Measurements from ENCODE around the gene SCUBE2. TPM values are rescaled to one million over a fixed set of nuclear protein-coding genes. Genes with fewer than 3 reads are reported as not detected.
A peak's percentile ranks its signal among the peaks of the same experiment; 100 is the strongest.
"Not testable (repeated sequence)": the region's sequence is repeated elsewhere in the genome, so short reads cannot be mapped to it uniquely, and the experiment has no call there.

Gene SCUBE2
- total and polyA plus RNA-seq, 2 donors (not counting 3 experiments of a cell fraction or from before 2014, with no cell fraction given): 0.55 to 3.5 TPM

DNA sequence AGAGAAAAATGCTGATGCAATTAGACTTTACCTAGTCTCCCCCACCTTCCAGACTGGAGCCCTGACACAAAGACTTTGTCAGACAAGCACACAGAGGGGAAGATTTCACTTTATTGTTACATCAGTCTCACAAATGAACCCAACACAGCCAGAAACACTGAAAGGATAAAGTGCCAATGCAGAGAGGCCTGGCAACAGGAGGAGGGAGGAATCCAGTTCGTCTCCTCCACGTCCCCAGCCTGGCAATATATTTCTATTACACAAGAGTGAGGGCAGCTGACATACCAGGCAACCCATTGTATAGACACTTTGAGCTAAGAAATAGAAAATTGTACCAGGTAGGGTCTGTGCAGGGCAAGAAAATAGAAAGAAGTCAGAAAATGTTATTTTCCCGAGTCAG is 110.9 kb downstream of the SCUBE2 start:
- TF ChIP-seq, protein P1, sequence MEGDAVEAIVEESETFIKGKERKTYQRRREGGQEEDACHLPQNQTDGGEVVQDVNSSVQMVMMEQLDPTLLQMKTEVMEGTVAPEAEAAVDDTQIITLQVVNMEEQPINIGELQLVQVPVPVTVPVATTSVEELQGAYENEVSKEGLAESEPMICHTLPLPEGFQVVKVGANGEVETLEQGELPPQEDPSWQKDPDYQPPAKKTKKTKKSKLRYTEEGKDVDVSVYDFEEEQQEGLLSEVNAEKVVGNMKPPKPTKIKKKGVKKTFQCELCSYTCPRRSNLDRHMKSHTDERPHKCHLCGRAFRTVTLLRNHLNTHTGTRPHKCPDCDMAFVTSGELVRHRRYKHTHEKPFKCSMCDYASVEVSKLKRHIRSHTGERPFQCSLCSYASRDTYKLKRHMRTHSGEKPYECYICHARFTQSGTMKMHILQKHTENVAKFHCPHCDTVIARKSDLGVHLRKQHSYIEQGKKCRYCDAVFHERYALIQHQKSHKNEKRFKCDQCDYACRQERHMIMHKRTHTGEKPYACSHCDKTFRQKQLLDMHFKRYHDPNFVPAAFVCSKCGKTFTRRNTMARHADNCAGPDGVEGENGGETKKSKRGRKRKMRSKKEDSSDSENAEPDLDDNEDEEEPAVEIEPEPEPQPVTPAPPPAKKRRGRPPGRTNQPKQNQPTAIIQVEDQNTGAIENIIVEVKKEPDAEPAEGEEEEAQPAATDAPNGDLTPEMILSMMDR (IDR thresholded peaks at IDR 0.05; ENCODE audit: extremely low read depth in 1 of 2, insufficient read depth in 1 of 2, low read depth in 1 of 2, low read length in 2 of 2): no peak
- no peak for TF ChIP-seq POLR2AphosphoS5 (IDR thresholded peaks at IDR 0.05; ENCODE audit: insufficient read depth, low read depth, low read length)
- no peak for TF ChIP-seq EZH2 (IDR thresholded peaks at IDR 0.05; ENCODE audit: borderline replicate concordance, low read depth, low read length, severe bottlenecking)
- no peak for TF ChIP-seq MYC (IDR thresholded peaks at IDR 0.05; ENCODE audit: low read depth, low read length)
- TF ChIP-seq FOS (IDR thresholded peaks at IDR 0.05; ENCODE audit: borderline replicate concordance, insufficient read depth, low read length): no peak
- TF ChIP-seq GATA2 (IDR thresholded peaks at IDR 0.05; ENCODE audit: insufficient read depth, insufficient read length, low read depth, low read length): no peak
- no peak for TF ChIP-seq POLR2A (IDR thresholded peaks at IDR 0.05; ENCODE audit: low read depth, low read length)
- TF ChIP-seq JUN (IDR thresholded peaks at IDR 0.05; ENCODE audit: borderline replicate concordance, insufficient read depth, insufficient read length, low read depth): no peak
- TF ChIP-seq, protein P2, sequence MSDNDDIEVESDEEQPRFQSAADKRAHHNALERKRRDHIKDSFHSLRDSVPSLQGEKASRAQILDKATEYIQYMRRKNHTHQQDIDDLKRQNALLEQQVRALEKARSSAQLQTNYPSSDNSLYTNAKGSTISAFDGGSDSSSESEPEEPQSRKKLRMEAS (IDR thresholded peaks at IDR 0.05; ENCODE audit: insufficient read depth, insufficient read length): no peak
- dilution Hi-C loops (cut with MboI; ENCODE audit: extremely low pct_ligation_motif_present, low sequenced_read_pairs) (no loop called here), intact Hi-C loops (cut with micrococcal nuclease) (no loop called here)
- CTCF ChIA-PET: interaction anchor here (1.8 kb wide), 1 partner anchor 11 kb away, joined by 4 read pairs; no protein-coding TSS in a partner anchor
- no peak for DNase-seq (ENCODE audit: low read depth, low spot score)
- Histone ChIP-seq H4K20me1 (replicated peaks; ENCODE audit: control insufficient read depth, extremely low read depth, insufficient read depth, low read length) (no peaks in the 10 kb centered on the region), H3K79me2 (ENCODE audit: control insufficient read depth, insufficient read depth, low read length) (no peaks in the 10 kb centered on the region), H3K27me3 (ENCODE audit: control insufficient read depth in 2 of 2, insufficient read depth in 2 of 2, low read length in 2 of 2) (no peaks in the 10 kb centered on the region), H3K4me2 (ENCODE audit: insufficient read depth, low read length) (no peak overlapping the region), H2AFZ (ENCODE audit: low read depth, low read length) (no peak overlapping the region), H3K9me1 (replicated peaks; ENCODE audit: control insufficient read depth, extremely low read depth, insufficient read depth, low read length) (no peaks in the 10 kb centered on the region), H3K4me1 (ENCODE audit: control insufficient read depth, extremely low read depth, insufficient read depth, low read length) (no peaks in the 10 kb centered on the region), H3K36me3 (ENCODE audit: control insufficient read depth in 2 of 2, extremely low read depth in 1 of 2, insufficient read depth in 2 of 2, low read length in 2 of 2) (no peaks in the 10 kb centered on the region), H3K27ac (ENCODE audit: insufficient read depth, low read depth, low read length) (no peak overlapping the region), H3K9me3 (replicated peaks; ENCODE audit: control insufficient read depth, insufficient read depth, low read length) (no peaks in the 10 kb centered on the region), H3K4me3 (replicated peaks in 1 of 3; ENCODE audit: insufficient read depth in 1 of 3, low read depth in 1 of 3, low read length in 3 of 3) (no peak overlapping the region), H3K9ac (replicated peaks; ENCODE audit: extremely low read depth, insufficient read depth, low read length) (no peak overlapping the region)
- BruUV-seq (replicated peaks): TSS peak; percentile 18
- FAIRE-seq: no peak
- POLR2A ChIA-PET: no interaction called here

DNA sequence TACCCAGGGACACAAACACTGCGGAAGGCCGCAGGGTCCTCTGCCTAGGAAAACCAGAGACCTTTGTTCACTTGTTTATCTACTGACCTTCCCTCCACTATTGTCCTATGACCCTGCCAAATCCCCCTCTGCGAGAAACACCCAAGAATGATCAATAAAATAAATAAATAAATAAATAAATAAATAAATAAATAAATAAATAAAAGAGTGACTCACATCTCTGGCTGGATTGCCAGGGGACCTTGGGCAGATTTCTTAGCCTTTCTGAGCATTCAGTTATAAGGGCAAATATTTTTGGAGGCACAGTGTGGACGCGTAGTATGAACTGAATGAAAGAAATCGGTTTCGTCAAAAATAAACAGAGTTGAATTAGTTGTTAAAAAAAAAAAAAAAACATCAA is 112.0 kb downstream of the SCUBE2 start:
- H2AFZ ChIP-seq (ENCODE audit: low read depth, low read length); POLR2A ChIA-PET; H3K4me2 ChIP-seq (ENCODE audit: insufficient read depth, low read length); H3K27ac ChIP-seq (ENCODE audit: insufficient read depth, low read depth, low read length); H3K4me1 ChIP-seq (ENCODE audit: control insufficient read depth, extremely low read depth, insufficient read depth, low read length); CTCF ChIA-PET; intact Hi-C loops (cut with micrococcal nuclease); BruUV-seq (replicated peaks); H3K9me1 ChIP-seq (replicated peaks; ENCODE audit: control insufficient read depth, extremely low read depth, insufficient read depth, low read length); H3K36me3 ChIP-seq (ENCODE audit: control insufficient read depth in 2 of 2, extremely low read depth in 1 of 2, insufficient read depth in 2 of 2, low read length in 2 of 2); H3K9ac ChIP-seq (replicated peaks; ENCODE audit: extremely low read depth, insufficient read depth, low read length); H4K20me1 ChIP-seq (replicated peaks; ENCODE audit: control insufficient read depth, extremely low read depth, insufficient read depth, low read length); dilution Hi-C loops (cut with MboI; ENCODE audit: extremely low pct_ligation_motif_present, low sequenced_read_pairs); DNase-seq (ENCODE audit: low read depth, low spot score); H3K27me3 ChIP-seq (ENCODE audit: control insufficient read depth in 2 of 2, insufficient read depth in 2 of 2, low read length in 2 of 2); H3K9me3 ChIP-seq (replicated peaks; ENCODE audit: control insufficient read depth, insufficient read depth, low read length); H3K79me2 ChIP-seq (ENCODE audit: control insufficient read depth, insufficient read depth, low read length); H3K4me3 ChIP-seq (replicated peaks in 1 of 3; ENCODE audit: insufficient read depth in 1 of 3, low read depth in 1 of 3, low read length in 3 of 3): not testable (repeated sequence)
- peak; percentile 15 for FAIRE-seq
